SK-N-SH (cell line): ENCODE measurements around the gene REX1BD.

Source experiments
- CHD2 ChIP-seq: fragments of 150-350 bp; IDR thresholded peaks from 2 replicates; pipeline ENCODE4 v1.6.1; 2018; ENCODE audit warnings: low read length; ENCODE audit not compliant: partially characterized antibody
- CTCF ChIP-seq: fragments of 200-600 bp; sonication (generic); IDR thresholded peaks from 2 replicates; pipeline ENCODE4 v1.6.1; 2017; ENCODE audit warnings: antibody characterized with exemption, mild to moderate bottlenecking, moderate library complexity
- EP300 ChIP-seq, 2 experiments: IDR thresholded peaks; 2 replicates each; pipeline versions ENCODE4 v1.4.0 to v1.6.1; 2012; ENCODE audit warnings: borderline replicate concordance in 1 of 2, low read depth in 1 of 2, low read length in 1 of 2
- EZH2phosphoT487 ChIP-seq: fragments of 200-600 bp; sonication (generic); IDR thresholded peaks from 2 replicates; pipeline ENCODE4 v1.6.1; 2017; ENCODE audit warnings: low read depth, mixed run types, mild to moderate bottlenecking, antibody characterized with exemption, moderate library complexity, borderline replicate concordance
- MXI1 ChIP-seq: IDR thresholded peaks from 2 replicates; pipeline ENCODE4 v1.6.1; 2012; ENCODE audit warnings: mild to moderate bottlenecking, low read depth, low read length, improper control_type of control experiment
- REST ChIP-seq: IDR thresholded peaks from 2 replicates; pipeline ENCODE4 v1.6.1; 2012; ENCODE audit warnings: mild to moderate bottlenecking, low read depth, low read length, moderate library complexity
- SMC3 ChIP-seq: IDR thresholded peaks from 2 replicates; pipeline ENCODE4 v1.6.1; 2012; ENCODE audit warnings: low read depth, low read length, improper control_type of control experiment
- YY1 ChIP-seq: IDR thresholded peaks from 2 replicates; pipeline ENCODE4 v1.4.0; 2012; ENCODE audit warnings: low read depth, mild to moderate bottlenecking
- TF ChIP-seq, protein P1 (sequence below): IDR thresholded peaks from 2 replicates; pipeline ENCODE4 v1.4.0; 2012; ENCODE audit warnings: low read depth
- TF ChIP-seq, protein P2 (sequence below): IDR thresholded peaks from 2 replicates; pipeline ENCODE4 v1.4.0; 2012; ENCODE audit warnings: low read depth, borderline replicate concordance

DNA sequence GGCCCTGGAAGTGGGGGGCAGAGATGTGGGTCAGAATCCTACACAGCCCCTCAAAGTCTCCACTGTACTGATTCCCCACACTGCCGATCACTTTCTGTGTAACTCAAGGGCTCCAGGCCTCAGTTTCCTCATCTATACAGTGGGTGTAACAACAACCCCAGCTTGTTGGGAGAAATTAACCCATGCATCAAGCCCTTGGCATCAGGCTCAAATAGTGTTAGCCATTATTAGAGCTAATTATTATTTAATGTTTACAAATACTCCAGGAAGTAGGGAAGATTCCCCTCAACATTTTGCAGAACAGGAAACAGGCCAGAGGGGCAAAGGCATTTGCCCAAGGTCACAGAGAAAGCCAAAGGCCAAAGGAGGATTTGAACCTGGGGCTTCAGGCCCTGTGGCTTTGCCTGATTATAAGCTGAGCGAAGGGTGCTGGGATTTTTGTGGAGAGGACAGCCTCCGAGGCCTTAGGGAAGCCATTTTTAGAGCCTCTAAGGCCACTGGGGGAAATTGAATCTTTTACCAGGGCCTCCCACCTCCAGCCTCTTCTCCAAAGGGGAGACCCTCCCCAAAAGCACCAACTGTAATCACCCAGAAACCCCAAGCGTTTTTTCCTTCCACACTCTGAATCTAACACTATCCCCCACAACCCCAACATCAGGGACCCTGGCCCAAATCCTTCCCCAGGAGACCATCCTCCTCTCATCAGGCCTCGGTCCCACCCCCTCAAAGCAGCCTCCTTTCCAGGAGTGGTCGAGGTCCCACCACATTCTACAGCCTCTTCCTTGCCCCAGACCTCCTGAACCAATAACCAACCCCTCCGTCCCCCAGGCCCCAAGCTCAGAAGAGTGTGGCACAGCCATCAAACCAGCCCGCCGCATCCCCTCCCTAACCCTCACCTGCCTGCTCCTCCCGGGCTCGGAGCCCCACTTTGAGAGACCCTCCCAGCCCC, 46.3 kb upstream of the REX1BD start:
- TF ChIP-seq CTCF (no peak), SMC3 (no peak), MXI1 (no peak), REST (no peak), CHD2 (no peak), YY1 (no peak), EP300 (IDR thresholded peaks at IDR 0.05; ENCODE audit: borderline replicate concordance in 1 of 2, low read depth in 1 of 2, low read length in 1 of 2) (no peak), EZH2phosphoT487 (no peak)
- TF ChIP-seq, protein P1, sequence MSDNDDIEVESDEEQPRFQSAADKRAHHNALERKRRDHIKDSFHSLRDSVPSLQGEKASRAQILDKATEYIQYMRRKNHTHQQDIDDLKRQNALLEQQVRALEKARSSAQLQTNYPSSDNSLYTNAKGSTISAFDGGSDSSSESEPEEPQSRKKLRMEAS = no peak
- TF ChIP-seq, protein P2, sequence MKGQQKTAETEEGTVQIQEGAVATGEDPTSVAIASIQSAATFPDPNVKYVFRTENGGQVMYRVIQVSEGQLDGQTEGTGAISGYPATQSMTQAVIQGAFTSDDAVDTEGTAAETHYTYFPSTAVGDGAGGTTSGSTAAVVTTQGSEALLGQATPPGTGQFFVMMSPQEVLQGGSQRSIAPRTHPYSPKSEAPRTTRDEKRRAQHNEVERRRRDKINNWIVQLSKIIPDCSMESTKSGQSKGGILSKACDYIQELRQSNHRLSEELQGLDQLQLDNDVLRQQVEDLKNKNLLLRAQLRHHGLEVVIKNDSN = no peak
